Measurements from ENCODE around the gene SYMPK.

- TF ChIP-seq CTCF (conservative IDR thresholded peaks at IDR 0.05; ENCODE audit: low read depth, low read length) = no peak
- TF ChIP-seq EZH2 (IDR thresholded peaks at IDR 0.05; ENCODE audit: borderline replicate concordance, low read depth, low read length, poor library complexity, severe bottlenecking) = no peak
Measured at GRCh38 chr19:45897261-45897812, 34.4 kb upstream of the SYMPK start.

Data from A673 (cell line).